Esophagus (tissue), 2 donors: Measurements from ENCODE around the gene PHF10. TPM values are rescaled to one million over a fixed set of nuclear protein-coding genes. Genes with fewer than 3 reads are reported as not detected.

Experiments
- H3K27ac ChIP-seq, 2 donors: one replicate each; pipeline ENCODE4 v1.5.1; 2013; ENCODE audit warnings: low read depth in 2 of 2, mild to moderate bottlenecking in 2 of 2, inconsistent platforms in 1 of 2, low read length in 1 of 2, moderate library complexity in 1 of 2
- H3K27me3 ChIP-seq, 2 donors: one replicate each; pipeline ENCODE4 v1.6.1; 2013; ENCODE audit warnings: low read length in 2 of 2, control low read depth in 1 of 2, mild to moderate bottlenecking in 1 of 2; ENCODE audit not compliant: insufficient read depth in 2 of 2, control insufficient read depth in 1 of 2
- H3K36me3 ChIP-seq, 2 donors: one replicate each; pipeline ENCODE4 v1.6.1; 2013; ENCODE audit warnings: low read length in 1 of 2; ENCODE audit not compliant: control insufficient read depth in 2 of 2, insufficient read depth in 2 of 2
- H3K4me1 ChIP-seq, 2 donors: one replicate each; pipeline ENCODE4 v1.6.1; 2013; ENCODE audit warnings: low read length in 1 of 2; ENCODE audit not compliant: control insufficient read depth in 2 of 2, insufficient read depth in 2 of 2
- H3K4me3 ChIP-seq, 2 donors: one replicate each; pipeline ENCODE4 v1.5.1; 2013; ENCODE audit warnings: low read length in 2 of 2, mild to moderate bottlenecking in 2 of 2, low read depth in 1 of 2, moderate library complexity in 1 of 2
- H3K9me3 ChIP-seq, 2 donors: one replicate each; pipeline ENCODE4 v1.6.1; 2013; ENCODE audit warnings: mild to moderate bottlenecking in 2 of 2, low read depth in 1 of 2, low read length in 1 of 2, moderate library complexity in 1 of 2; ENCODE audit not compliant: control insufficient read depth in 2 of 2, insufficient read depth in 1 of 2
- WGBS, 2 donors: extraction: QIAGEN DNeasy Blood & Tissue Kit; methylation state at CpG; one replicate each; pipeline ENCODE4 v1.1.7; 2013; 5-methylcytosine and 5-hydroxymethylcytosine counted together
- polyA plus RNA-seq, 2 donors: library from polyadenylated mRNA; stranded (reverse); fragments of 200-250 nt; gene quantifications; one replicate each; pipeline ENCODE4 v1.2.3, GENCODE V29; 2013
- donor health status: healthy with polysubstance abuse.
- donor health status: Bipolar disorder and iron deficiency.

The PHF10 gene
- polyA plus RNA-seq, 2 donors = 30.0 to 30.8 TPM

GRCh38 chr6:169656546-169657283 lies 67.6 kb downstream of the PHF10 start:
- Histone ChIP-seq H3K4me1 (peaks cover 0 to 5% of the 10 kb centered on the region in 2 donors), H3K9me3 (no peaks in the 10 kb centered on the region), H3K36me3 (peaks cover 3 to 20% of the 10 kb centered on the region in 2 donors), H3K27me3 (no peaks in the 10 kb centered on the region), H3K4me3 (no peak overlapping the region), H3K27ac (no peak overlapping the region)
- 95% methylated on average over 22 to 23 of the region's 23 CpGs for WGBS, 2 donors

- H3K4me1 ChIP-seq = peaks cover 0 to 5% of the 10 kb centered on the region in 2 donors
- peak overlapping the region; percentile 66 to 73 for H3K27ac ChIP-seq
- WGBS, 2 donors = 52 to 58% methylated on average over 46 of the region's 46 CpGs
- no peaks in the 10 kb centered on the region for H3K27me3 ChIP-seq
- peak overlapping the region; percentile 37 to 49 for H3K4me3 ChIP-seq
- peaks cover 2 to 16% of the 10 kb centered on the region in 2 donors for H3K36me3 ChIP-seq
- H3K9me3 ChIP-seq = no peaks in the 10 kb centered on the region
Observed at GRCh38 chr6:169654598-169655391, 69.5 kb downstream of the PHF10 start.

Other genes with a start within 250 kb of the PHF10 start
- 10 to 100 TPM; 10.3 to 24.0 TPM for gene WDR27, start 22.5 kb downstream of the PHF10 start, polyA plus RNA-seq
- 1 to 10 TPM; 3.4 to 7.3 TPM for gene C6orf120, start 22.4 kb downstream of the PHF10 start, polyA plus RNA-seq
- 1 to 10 TPM; 1.3 to 2.7 TPM for gene DYNLT2, start 27.1 kb upstream of the PHF10 start, polyA plus RNA-seq
- gene ERMARD, start 27.1 kb upstream of the PHF10 start, polyA plus RNA-seq = 10 to 100 TPM; 18.4 to 49.9 TPM